ENCODE data around the gene TPX2.
A peak's percentile ranks its signal among the peaks of the same experiment; 100 is the strongest.
"Not testable (repeated sequence)": the region's sequence is repeated elsewhere in the genome, so short reads cannot be mapped to it uniquely, and the experiment has no call there.

The TPX2 gene

GRCh38 chr20:31719644-31720485 lies 19.2 kb upstream of the TPX2 start:
- peak overlapping the region; percentile 82 for H3K4me3 ChIP-seq (ENCODE audit: low read depth, low read length)

GRCh38 chr20:31720486-31721407 lies 18.3 kb upstream of the TPX2 start:
- H3K4me3 ChIP-seq (ENCODE audit: low read depth, low read length): peak overlapping the region; percentile 82

- H3K4me3 ChIP-seq (ENCODE audit: low read depth, low read length): peak overlapping the region; percentile 82
These were observed 17.5 kb upstream of the TPX2 start for GRCh38 chr20:31721408-31722256.

DNA sequence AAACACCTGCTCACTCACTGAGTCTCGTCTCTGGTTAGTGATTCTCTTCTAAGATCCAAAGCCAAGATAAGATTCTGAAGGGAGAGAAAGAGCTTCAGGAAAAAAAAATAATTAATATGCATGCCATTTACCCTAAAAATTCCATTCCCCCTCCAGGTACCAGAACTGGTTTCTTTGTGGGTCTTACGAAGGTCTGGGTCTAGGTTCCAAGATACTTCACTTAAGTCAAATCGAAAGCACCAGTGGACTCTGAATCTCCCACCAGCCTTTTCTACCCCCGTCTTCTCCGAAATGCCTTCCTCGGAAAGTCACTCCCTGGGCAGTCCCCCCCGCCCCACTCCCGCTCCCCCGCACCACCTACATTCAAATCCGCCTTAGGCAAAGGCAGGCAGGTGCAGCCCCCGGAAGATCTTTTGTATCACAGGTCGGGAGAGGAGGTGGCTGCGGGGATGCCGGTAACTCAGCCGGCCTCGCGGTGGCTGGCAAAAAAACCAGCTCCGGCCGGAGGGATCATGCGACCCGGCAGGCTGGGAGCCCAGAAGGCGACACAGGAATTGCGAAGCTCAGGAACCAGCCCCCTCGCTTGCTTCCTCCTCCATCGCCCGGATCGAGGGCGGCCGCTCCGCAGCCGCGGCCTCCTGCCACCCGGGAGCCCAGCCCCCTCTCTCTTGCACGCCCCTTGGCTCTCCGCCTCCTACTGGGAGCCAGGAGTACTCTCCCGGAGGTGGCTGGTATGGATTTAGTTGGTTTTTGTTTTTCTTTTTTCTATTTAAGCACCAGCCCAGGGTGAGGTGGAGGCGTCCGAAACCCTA lies 16.6 kb upstream of the TPX2 start, which contains the start of gene BCL2L1:
BCL2L1 (minus strand) TSS at position 612 of the 812 bp plus-strand sequence. CDS start 650 bp downstream, outside the sequence.
- peak within 1 kb of the TSS; percentile 82 for H3K4me3 ChIP-seq (ENCODE audit: low read depth, low read length)

GRCh38 chr20:31723069-31723318 lies 16.1 kb upstream of the TPX2 start:
- H3K4me3 ChIP-seq (ENCODE audit: low read depth, low read length): peak overlapping the region; percentile 82

GRCh38 chr20:31723319-31724078 lies 15.6 kb upstream of the TPX2 start:
- peak overlapping the region; percentile 82 for H3K4me3 ChIP-seq (ENCODE audit: low read depth, low read length)

- no peak overlapping the region for H3K4me3 ChIP-seq (ENCODE audit: low read depth, low read length)
These were observed 7.8 kb upstream of the TPX2 start for GRCh38 chr20:31731321-31731717.

- peak overlapping the region; percentile 94 for H3K4me3 ChIP-seq (ENCODE audit: low read depth, low read length)
These were observed 474 bp downstream of the TPX2 start for GRCh38 chr20:31739550-31739977.

GRCh38 chr20:31740208-31740607 lies 1.1 kb downstream of the TPX2 start:
- H3K4me3 ChIP-seq (ENCODE audit: low read depth, low read length): peak overlapping the region; percentile 94

DNA sequence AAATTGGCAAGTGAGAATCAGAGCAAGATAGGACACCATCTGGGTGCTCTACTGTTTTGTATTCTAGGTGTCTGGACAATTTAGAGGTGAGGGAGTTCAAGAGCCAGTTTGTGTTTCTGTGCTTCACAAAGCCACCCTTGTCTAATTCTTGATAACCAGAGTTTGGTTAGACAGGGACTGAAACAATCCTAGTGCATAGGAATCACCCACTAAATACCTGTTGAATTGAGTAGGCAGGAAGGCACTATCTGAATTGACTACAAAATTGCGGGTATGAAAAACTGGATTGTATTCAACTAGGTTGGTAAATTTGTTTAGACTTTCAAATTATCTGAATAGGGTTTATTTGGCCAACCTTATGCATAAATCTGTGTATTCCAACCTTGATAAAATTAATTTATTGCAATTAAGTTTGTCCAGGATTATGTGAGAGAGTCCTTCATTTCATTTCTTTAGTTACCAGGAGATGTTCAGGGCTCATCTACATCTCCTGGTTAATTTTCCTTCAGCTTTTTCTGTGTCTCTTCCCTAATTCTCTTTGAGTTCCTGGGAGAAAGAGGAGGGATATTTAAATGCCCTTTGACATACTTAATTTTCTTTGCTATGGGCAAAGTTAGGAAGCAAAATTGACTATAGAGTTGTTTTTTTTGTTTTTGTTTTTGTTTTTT lies 1.7 kb downstream of the TPX2 start:
- peak overlapping the region; percentile 94 for H3K4me3 ChIP-seq (ENCODE audit: low read depth, low read length)

DNA sequence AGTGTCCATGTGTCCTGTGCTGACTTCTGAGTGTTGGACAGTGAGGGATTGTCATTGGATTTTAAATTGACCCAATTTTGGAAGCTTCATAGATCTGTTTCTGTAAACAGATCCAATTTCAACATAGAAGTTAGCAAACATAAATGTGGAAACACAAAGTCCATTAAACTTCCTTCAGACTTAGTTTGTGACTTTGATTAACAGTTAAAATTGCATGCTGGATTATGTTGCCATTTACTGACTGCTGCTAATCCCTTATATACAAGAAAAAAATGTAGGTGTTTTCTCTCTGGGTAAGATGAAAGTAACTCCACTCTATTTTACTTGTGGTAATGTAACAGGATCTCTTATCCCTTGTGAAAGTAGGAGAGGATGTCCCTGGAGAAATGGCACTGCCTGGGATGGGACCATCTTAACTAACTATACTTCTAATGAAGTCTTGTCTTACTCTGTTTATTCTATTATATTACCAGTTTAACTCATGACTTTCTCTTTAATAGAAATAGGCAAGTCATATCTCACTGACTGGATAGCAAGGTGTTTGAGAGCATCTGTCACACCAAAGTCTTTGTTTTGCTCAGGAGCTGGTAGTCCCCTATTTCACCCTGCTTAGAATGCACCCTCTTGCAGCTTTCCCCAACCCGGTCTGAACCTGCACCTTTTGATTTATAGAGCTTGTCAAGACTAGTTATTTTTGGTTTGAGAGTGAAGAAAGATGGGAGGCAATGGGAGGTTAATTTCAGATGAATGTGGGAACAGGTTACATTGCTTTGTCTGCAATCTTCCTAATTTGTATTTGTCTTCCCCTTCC lies 7.2 kb downstream of the TPX2 start:
- H3K4me3 ChIP-seq (ENCODE audit: low read depth, low read length): no peak overlapping the region

DNA sequence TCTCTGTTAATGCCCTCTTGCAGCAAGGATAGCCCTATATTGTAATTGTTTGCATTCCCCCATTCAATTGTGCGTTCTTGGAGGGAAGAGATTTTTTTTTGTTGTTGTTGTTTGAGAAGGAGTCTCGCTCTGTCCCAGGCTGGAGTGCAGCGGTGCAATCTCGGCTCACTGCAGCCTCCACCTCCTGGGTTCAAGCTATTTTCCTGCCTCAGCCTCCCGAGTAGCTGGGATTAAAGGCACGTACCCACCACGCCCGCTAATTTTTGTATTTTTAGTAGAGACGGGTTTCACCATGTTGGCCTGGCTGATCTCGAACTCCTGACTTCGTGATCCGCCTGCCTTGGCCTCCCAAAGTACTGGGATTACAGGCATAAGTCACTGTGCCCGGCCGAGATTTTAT lies 7.9 kb downstream of the TPX2 start:
- H3K4me3 ChIP-seq (ENCODE audit: low read depth, low read length): not testable (repeated sequence)

DNA sequence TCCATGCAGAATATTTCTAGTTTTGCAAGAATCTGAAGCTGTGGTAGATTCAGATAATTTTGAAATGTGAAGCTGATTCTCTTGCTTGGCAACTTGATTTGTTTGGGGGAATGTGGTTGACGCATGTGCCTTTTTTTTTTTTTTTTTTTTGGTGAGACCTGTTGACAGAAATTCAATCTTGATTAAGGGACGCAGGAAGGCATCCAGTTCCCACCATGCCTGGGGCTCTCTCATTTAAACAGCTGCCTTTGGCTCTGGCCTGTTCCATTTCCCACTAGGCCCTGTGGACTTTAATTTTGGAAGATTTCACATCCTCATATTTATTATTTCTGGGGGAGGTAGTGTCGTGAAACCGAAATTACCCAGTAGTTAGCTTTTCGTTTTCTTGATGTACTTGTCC lies 8.6 kb downstream of the TPX2 start:
- H3K4me3 ChIP-seq (ENCODE audit: low read depth, low read length): no peak overlapping the region

- H3K4me3 ChIP-seq (ENCODE audit: low read depth, low read length): no peak overlapping the region
These were observed 10.1 kb downstream of the TPX2 start for GRCh38 chr20:31749223-31749622.

GRCh38 chr20:31751126-31751525 lies 12.0 kb downstream of the TPX2 start:
- no peak overlapping the region for H3K4me3 ChIP-seq (ENCODE audit: low read depth, low read length)

DNA sequence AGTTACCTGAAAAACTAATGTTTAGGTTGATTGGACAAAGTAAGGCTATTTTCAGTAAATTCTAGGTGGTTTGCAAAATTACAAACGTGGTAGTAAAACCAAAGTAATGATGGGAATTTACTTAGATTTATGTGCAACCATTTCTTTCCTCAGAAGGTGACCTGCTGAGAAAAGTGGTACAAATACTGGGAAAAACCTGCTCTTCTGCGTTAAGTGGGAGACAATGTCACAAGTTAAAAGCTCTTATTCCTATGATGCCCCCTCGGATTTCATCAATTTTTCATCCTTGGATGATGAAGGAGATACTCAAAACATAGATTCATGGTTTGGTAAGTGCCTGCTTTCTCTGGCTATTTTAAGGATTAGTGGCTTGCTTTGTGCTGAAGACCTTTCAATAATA lies 18.2 kb downstream of the TPX2 start:
- H3K4me3 ChIP-seq (ENCODE audit: low read depth, low read length): no peak overlapping the region

- H3K4me3 ChIP-seq (ENCODE audit: low read depth, low read length): no peak overlapping the region
These were observed 19.4 kb downstream of the TPX2 start for GRCh38 chr20:31758521-31758920.

- H3K4me3 ChIP-seq (ENCODE audit: low read depth, low read length): no peak overlapping the region
These were observed 19.9 kb downstream of the TPX2 start for GRCh38 chr20:31758991-31759390.

All from iPS-11a (cell line).